H1 (cell line): ENCODE data around the gene HIC1. TPM values are rescaled to one million over a fixed set of nuclear protein-coding genes. Genes with fewer than 3 reads are reported as not detected.
A peak's percentile ranks its signal among the peaks of the same experiment; 100 is the strongest.

Experiments used
- ASH2L ChIP-seq: fragments of 200-600, 300-600 bp; sonication (generic); IDR thresholded peaks from one replicate; pipeline ENCODE4 v1.7.1; 2017; ENCODE audit warnings: low read length
- CREB1 ChIP-seq: IDR thresholded peaks from 2 replicates; pipeline ENCODE4 v1.6.1; 2012; ENCODE audit warnings: inconsistent platforms
- EZH2 ChIP-seq: fragments of 200-600 bp; sonication (generic); IDR thresholded peaks from 2 replicates; pipeline ENCODE4 v1.7.1; 2012; ENCODE audit warnings: low read depth, mild to moderate bottlenecking, moderate library complexity, low read length, inconsistent platforms; ENCODE audit not compliant: severe bottlenecking
- FOSL1 ChIP-seq: IDR thresholded peaks from 2 replicates; pipeline ENCODE4 v1.6.1; 2011; ENCODE audit warnings: mild to moderate bottlenecking, low read depth, low read length, moderate library complexity; ENCODE audit not compliant: insufficient read depth
- GABPA ChIP-seq: IDR thresholded peaks from 2 replicates; pipeline ENCODE4 v1.6.1; 2011; ENCODE audit warnings: mild to moderate bottlenecking, low read length, moderate library complexity, borderline replicate concordance; ENCODE audit not compliant: insufficient read depth
- SIN3A ChIP-seq, 2 experiments: IDR thresholded peaks in 1 of 2; conservative IDR thresholded peaks in 1 of 2; 2 replicates each; pipeline ENCODE4 v1.6.1; 2011 to 2012; ENCODE audit warnings: low read length in 2 of 2, improper control_type of control experiment in 1 of 2, low read depth in 1 of 2, mild to moderate bottlenecking in 1 of 2
- SP1 ChIP-seq: IDR thresholded peaks from 2 replicates; pipeline ENCODE4 v1.6.1; 2011; ENCODE audit warnings: low read depth, low read length
- SUZ12 ChIP-seq: fragments of 200-600 bp; sonication (generic); IDR thresholded peaks from 2 replicates; pipeline ENCODE4 v1.6.1; 2012; ENCODE audit warnings: mild to moderate bottlenecking, inconsistent platforms, low read length, moderate library complexity, mixed read lengths
- TAF7 ChIP-seq: optimal IDR thresholded peaks from 2 replicates; pipeline ENCODE3; 2011; ENCODE audit warnings: low read depth, mild to moderate bottlenecking, inconsistent platforms, low read length, moderate library complexity, borderline replicate concordance
- TBP ChIP-seq: IDR thresholded peaks from 2 replicates; pipeline ENCODE4 v1.6.1; 2011; ENCODE audit warnings: low read depth, low read length, improper control_type of control experiment
- TCF12 ChIP-seq: IDR thresholded peaks from 2 replicates; pipeline ENCODE4 v1.6.1; 2011; ENCODE audit warnings: low read depth, mild to moderate bottlenecking, low read length
- polyA plus RNA-seq, 7 experiments: library from polyadenylated mRNA; depleted of rRNA in 3 of 7; stranded (reverse) in 5 of 7; unstranded in 2 of 7; fragments of >200 nt in 5 of 7; fragments of 200-250 nt in 2 of 7; gene quantifications; 1 replicate in 5 of 7; 2 replicates in 1 of 7; 4 replicates in 1 of 7; pipeline versions ENCODE4 v1.2.1 to v1.2.3, GENCODE V29; 2011 to 2013; ENCODE audit warnings: missing spikeins in 2 of 7, mixed read lengths in 2 of 7
- total RNA-seq: library from RNA; stranded (reverse); fragmentation: NEBNext Ultra II Directional; extraction: Animal tissue kit (Norgen Biotek cat#: 25700); gene quantifications from 2 replicates; pipeline ENCODE4 v1.2.1, GENCODE V29; 2021
- TF ChIP-seq, protein P1 (sequence below): IDR thresholded peaks from 2 replicates; pipeline ENCODE4 v1.6.1; 2012; ENCODE audit warnings: inconsistent platforms

The HIC1 gene
- total and polyA plus RNA-seq, 2 of the 8 experiments (the other 6 are each of a cell fraction or from before 2014, with no cell fraction given), result 0.06 to 0.09 TPM

DNA sequence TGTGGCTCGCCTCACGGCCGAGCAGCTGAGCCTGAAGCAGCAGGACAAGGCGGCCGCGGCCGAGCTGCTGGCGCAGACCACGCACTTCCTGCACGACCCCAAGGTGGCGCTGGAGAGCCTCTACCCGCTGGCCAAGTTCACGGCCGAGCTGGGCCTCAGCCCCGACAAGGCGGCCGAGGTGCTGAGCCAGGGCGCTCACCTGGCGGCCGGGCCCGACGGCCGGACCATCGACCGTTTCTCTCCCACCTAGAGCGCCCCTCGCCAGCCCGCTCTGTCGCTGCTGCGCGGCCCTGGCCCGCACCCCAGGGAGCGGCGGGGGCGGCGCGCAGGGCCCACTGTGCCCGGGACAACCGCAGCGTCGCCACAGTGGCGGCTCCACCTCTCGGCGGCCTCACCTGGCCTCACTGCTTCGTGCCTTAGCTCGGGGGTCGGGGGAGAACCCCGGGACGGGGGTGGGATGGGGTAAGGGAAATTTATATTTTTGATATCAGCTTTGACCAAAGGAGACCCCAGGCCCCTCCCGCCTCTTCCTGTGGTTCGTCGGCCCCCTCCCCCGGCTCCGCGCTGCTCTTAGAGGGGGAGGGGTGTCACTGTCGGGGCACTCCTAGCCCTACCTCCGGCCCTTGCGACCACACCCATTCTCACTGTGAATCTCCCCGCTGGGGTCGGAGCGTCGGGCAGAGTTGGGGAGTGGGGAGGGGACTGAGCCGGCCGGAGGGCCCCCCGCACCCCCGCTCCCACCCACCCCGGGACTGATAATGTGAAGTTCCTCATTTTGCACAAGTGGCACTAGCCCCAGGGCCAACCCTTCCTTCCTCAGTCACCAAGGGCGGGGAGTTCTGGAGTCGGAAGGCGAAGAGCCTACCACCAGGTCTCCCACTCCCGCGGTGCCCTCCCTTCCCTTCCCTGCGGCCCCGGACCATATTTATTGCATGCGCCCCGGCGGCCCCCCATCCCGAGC, 4.0 kb downstream of the HIC1 start (continued):
- TF ChIP-seq ASH2L (no peak), SP1 (no peak), GABPA (0 out of 2 replicates have a peak, but pooled peaks have one; percentile 47), SIN3A (conservative IDR thresholded peaks at IDR 0.05 in 1 of 2, IDR thresholded peaks at IDR 0.05 in 1 of 2; ENCODE audit: low read depth in 1 of 2, low read length in 2 of 2) (0 out of 4 replicates have a peak, but pooled peaks of 1 of the 2 experiments have one; percentile 46), TCF12 (0 out of 2 replicates have a peak, but pooled peaks have one; percentile 71), EZH2 (no peak), TAF7 (peak; percentile 53), TBP (no peak), CREB1 (peak; percentile 58; the same call in 1 of the 2 replicates), SUZ12 (no peak; the same call in 1 of the 2 replicates), FOSL1 (0 out of 2 replicates have a peak, but pooled peaks have one; percentile 56)
- TF ChIP-seq, protein P1, sequence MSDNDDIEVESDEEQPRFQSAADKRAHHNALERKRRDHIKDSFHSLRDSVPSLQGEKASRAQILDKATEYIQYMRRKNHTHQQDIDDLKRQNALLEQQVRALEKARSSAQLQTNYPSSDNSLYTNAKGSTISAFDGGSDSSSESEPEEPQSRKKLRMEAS, result peak; percentile 1; the same call in 1 of the 2 replicates
